Lower leg skin (tissue), 4 donors: Measurements from ENCODE around the gene PCYT2. TPM values are rescaled to one million over a fixed set of nuclear protein-coding genes. Genes with fewer than 3 reads are reported as not detected.

ENCODE experiments used
- DNase-seq, 2 donors: peaks; one replicate each; pipeline ENCODE4 v3.0.0-alpha.2; 2019; ENCODE audit warnings: low spot score in 2 of 2
- H3K4me3 ChIP-seq: fragments of 200-600 bp; sonication (generic); 2 replicates; pipeline ENCODE4 v1.5.1; 2017; ENCODE audit warnings: mild to moderate bottlenecking, low read depth; ENCODE audit not compliant: poor library complexity, severe bottlenecking
- POLR2A ChIP-seq, 2 donors: fragments of 450-650 bp; IDR thresholded peaks; one replicate each; pipeline ENCODE4 v1.6.1; 2016 to 2017; ENCODE audit warnings: antibody characterized with exemption in 2 of 2, mild to moderate bottlenecking in 1 of 2, moderate library complexity in 1 of 2
- WGBS, 2 donors: methylation state at CpG; one replicate each; pipeline ENCODE4 v1.1.5; 2018; 5-methylcytosine and 5-hydroxymethylcytosine counted together
- intact Hi-C: fragments of 100-400 bp; cut with DNase I; formaldehyde crosslinking; loops from one replicate; pipeline ENCODE4 v1.15.0; 2023; ENCODE audit warnings: low total_unique reads
- total RNA-seq, 4 donors: library from RNA; depleted of rRNA; stranded (reverse); fragments of >200 nt; gene quantifications; one replicate each; pipeline ENCODE4 v1.1.0, GENCODE V29; 2016
- TF ChIP-seq, protein P1 (sequence below), 3 donors: fragments of 450-650 bp; IDR thresholded peaks; one replicate each; pipeline ENCODE4 v1.5.1; 2016; ENCODE audit warnings: antibody characterized with exemption in 3 of 3, mild to moderate bottlenecking in 3 of 3, moderate library complexity in 2 of 3

PCYT2 gene
- total RNA-seq, 4 donors from 2014 or later = 16.2 to 37.0 (median 25.3) TPM

DNA sequence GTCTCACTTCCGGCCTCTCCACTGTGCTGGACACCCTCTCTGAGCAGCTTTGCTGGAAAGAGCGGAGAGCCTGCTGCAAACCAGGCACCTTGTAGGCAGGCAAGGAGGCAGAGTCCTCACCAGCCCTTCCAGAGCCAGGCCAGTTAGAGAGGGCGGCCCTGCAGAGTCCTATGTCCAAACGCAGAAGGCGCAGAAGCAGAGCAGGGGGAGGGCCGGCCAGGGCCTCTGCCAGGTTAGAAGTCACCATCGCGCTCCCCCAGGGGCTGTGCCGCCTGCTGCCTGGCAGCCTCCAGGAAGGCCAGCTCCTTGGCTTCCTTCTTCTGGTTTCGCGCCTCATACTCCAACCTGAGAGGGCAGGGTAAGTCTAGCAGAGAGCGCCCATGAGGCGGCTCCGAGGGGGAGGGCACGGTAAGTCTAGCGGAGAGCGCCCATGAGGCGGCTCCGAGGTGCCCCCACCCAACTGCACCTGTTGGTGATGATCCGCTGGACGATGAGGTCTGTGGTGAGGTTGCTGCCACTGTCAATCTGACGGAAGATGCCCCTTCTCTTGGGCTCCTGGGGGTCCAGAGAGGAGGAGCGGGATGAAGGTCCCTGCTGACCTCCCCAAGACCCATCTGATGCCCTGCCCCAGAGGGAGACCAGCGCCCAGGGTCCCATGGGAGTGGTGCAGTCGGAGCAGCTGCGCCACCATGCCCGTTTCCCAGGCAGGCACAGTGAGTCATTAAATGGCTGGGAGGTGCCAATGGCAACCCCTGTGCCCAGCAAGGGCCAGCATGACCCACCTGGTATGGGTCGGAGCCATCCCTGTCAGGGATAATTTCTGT, 6.4 kb downstream of the PCYT2 start:
- no peak for TF ChIP-seq POLR2A (IDR thresholded peaks at IDR 0.05)
- TF ChIP-seq, protein P1, sequence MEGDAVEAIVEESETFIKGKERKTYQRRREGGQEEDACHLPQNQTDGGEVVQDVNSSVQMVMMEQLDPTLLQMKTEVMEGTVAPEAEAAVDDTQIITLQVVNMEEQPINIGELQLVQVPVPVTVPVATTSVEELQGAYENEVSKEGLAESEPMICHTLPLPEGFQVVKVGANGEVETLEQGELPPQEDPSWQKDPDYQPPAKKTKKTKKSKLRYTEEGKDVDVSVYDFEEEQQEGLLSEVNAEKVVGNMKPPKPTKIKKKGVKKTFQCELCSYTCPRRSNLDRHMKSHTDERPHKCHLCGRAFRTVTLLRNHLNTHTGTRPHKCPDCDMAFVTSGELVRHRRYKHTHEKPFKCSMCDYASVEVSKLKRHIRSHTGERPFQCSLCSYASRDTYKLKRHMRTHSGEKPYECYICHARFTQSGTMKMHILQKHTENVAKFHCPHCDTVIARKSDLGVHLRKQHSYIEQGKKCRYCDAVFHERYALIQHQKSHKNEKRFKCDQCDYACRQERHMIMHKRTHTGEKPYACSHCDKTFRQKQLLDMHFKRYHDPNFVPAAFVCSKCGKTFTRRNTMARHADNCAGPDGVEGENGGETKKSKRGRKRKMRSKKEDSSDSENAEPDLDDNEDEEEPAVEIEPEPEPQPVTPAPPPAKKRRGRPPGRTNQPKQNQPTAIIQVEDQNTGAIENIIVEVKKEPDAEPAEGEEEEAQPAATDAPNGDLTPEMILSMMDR (IDR thresholded peaks at IDR 0.05) = no peak
- WGBS, 2 donors = 89 to 95% methylated on average over 18 to 28 of the region's 28 CpGs
- intact Hi-C loops = no loop called here
- no peak for DNase-seq
- no peak overlapping the region for H3K4me3 ChIP-seq

DNA sequence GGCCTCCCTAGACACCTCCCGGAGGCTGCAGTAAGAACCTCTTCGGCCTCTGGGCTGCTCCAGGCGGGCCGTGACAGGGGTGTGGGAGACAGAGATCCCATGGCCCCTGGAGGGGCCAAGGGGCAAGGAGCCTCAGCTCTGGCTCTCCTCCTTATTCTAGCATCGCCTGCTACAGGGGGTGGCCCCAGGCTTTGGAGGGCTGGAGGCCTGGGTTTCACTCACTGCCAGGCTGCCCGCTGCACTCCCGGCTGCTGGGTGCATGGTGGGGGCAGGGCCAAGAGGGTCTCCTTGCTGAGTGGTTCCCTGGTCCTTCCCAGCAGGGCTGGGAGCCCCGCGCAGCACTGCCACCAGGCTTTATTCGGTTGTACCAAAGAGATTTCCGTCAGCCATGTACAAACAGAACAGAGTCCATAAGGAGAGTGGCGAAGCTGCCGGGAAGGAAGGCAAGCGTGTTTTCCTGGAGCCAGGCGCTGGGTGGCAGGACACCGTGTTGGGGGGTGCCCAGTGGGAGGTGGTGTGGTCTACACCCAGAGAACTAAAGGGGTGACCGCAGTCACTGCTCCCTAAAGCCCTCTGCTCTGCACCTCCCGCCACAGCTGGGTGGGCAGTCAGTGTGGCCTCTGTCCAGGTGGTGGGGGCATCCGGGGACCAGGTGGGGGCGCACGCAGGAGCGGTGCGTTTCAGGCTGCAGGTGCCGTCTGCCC, 7.2 kb downstream of the PCYT2 start:
- intact Hi-C loops = no loop called here
- WGBS, 2 donors = 96% methylated on average over 24 of the region's 24 CpGs
- DNase-seq = no peak

DNA sequence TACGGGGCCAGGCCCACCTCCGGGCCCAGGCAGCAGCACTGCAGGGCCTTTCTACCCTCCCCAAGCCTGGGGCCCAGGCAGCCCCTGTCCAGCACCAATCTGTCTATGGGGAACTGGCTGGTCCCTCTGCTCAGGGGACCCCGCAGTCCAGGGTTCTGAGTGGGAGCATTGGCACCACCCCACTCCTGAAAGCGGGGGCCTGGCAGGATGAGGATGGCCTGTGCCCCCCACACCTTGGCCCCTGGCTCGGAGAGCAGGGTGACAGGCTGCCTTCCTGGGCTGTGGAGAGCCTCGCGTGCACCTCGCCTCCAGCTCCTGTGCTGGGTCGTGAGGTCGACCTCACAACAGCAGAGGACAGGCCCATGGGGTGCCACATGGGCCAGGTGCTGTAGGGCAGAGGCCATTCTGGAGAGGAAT, 7.8 kb downstream of the PCYT2 start:
- WGBS, 2 donors = 88 to 100% methylated on average over 6 to 7 of the region's 10 CpGs
- no peak overlapping the region for H3K4me3 ChIP-seq
- TF ChIP-seq, protein P1 (IDR thresholded peaks at IDR 0.05) = no peak
- TF ChIP-seq POLR2A (IDR thresholded peaks at IDR 0.05) = no peak
- no peak for DNase-seq
- intact Hi-C loops = no loop called here

More for the DNA sequence above, 7.2 kb downstream of the PCYT2 start:
- no peak for TF ChIP-seq POLR2A (IDR thresholded peaks at IDR 0.05)
- TF ChIP-seq, protein P1 (IDR thresholded peaks at IDR 0.05) = no peak
- no peak overlapping the region for H3K4me3 ChIP-seq

DNA sequence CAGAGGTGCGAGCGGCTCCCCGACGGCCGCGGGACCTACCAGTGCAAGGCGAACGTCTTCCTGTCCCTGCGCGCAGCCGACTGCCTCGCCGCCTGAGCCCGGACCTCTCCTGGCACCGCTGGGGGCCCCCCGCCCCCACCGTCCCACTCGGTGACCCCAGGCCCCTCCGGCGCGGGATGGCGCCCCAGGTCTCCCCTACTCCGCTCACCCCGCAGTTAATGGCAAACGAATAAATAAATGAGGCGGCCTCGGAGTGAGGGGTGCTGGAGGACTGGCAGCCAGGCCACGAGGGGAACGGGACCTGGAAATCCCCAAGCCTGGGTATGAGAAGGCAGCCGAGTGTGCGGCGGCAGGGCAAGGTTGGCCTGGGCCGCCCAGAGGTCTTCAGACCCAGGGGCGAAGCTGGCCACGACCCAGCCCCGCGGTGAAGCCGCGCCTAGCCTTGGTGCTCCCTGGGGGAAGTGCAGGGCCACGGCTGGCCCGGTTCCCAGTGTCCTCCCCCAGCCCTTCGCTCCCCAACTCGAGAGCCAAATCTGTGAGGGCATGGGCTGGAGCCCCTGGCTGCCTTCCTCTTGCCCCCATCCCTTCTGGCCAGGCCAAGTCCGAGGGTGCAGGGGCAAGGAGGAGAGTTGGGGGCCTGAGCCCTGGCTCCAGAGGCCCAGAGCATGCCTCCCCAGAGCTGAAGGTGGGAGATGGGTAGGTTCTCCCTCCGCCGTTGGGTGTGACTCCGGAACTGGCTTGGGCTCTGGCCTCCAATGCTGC, 8.4 kb downstream of the PCYT2 start:
- no peak for TF ChIP-seq POLR2A (IDR thresholded peaks at IDR 0.05)
- TF ChIP-seq, protein P1 (IDR thresholded peaks at IDR 0.05) = no peak
- WGBS, 2 donors = 41 to 61% methylated on average over 25 to 43 of the region's 47 CpGs
- no peak for DNase-seq
- H3K4me3 ChIP-seq = no peak overlapping the region
- intact Hi-C loops = no loop called here

DNA sequence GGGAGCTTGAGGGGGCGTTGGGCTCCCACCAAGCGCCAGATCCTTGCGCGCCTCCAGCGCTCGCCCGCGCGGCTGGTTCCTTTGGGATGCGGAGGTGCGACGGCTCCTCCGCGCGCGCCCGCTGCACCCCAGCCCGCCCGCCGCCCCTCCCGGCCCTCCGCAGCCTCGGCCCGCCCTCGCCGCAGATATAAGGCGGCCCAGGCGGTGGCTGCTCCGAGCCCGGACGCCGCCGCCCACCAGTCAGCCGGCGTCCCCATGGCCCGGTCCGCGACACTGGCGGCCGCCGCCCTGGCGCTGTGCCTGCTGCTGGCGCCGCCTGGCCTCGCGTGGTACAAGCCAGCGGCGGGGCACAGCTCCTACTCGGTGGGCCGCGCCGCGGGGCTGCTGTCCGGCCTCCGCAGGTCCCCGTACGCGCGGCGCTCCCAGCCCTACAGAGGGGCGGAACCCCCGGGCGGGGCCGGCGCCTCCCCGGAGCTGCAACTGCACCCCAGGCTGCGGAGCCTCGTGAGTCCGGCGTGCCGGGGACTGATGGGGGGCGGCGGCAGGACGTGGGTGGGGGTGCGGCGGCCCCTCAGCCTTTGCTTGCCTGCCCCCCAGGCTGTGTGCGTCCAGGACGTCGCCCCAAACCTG, 9.1 kb downstream of the PCYT2 start, which contains the start of gene NPB:
Gene NPB, plus strand, starts transcription at position 216 of the 630 bp plus-strand sequence. Its CDS starts 40 bp downstream, at position 256.
- no peak within 1 kb of the TSS for H3K4me3 ChIP-seq
- no CpG with 5 or more reads among the region's 79 CpGs for WGBS, 2 donors
- TF ChIP-seq POLR2A (IDR thresholded peaks at IDR 0.05) = no peak
- TF ChIP-seq, protein P1 (IDR thresholded peaks at IDR 0.05) = no peak
- intact Hi-C loops = no loop called here
- DNase-seq = no peak
